DND-41 (cell line): ENCODE measurements around the gene JMJD1C.

Source experiments
- EZH2 ChIP-seq: IDR thresholded peaks from 3 replicates; pipeline ENCODE4 v1.6.1; 2012; ENCODE audit warnings: borderline replicate concordance, low read depth, mild to moderate bottlenecking, moderate library complexity, low read length, inconsistent platforms; ENCODE audit not compliant: severe bottlenecking
- TF ChIP-seq, protein P1 (sequence below): IDR thresholded peaks from 2 replicates; pipeline ENCODE4 v1.5.1; 2012; ENCODE audit warnings: borderline replicate concordance, low read length, moderate library complexity, mild to moderate bottlenecking; ENCODE audit not compliant: poor library complexity, severe bottlenecking; ENCODE audit errors: extremely low read depth

DNA sequence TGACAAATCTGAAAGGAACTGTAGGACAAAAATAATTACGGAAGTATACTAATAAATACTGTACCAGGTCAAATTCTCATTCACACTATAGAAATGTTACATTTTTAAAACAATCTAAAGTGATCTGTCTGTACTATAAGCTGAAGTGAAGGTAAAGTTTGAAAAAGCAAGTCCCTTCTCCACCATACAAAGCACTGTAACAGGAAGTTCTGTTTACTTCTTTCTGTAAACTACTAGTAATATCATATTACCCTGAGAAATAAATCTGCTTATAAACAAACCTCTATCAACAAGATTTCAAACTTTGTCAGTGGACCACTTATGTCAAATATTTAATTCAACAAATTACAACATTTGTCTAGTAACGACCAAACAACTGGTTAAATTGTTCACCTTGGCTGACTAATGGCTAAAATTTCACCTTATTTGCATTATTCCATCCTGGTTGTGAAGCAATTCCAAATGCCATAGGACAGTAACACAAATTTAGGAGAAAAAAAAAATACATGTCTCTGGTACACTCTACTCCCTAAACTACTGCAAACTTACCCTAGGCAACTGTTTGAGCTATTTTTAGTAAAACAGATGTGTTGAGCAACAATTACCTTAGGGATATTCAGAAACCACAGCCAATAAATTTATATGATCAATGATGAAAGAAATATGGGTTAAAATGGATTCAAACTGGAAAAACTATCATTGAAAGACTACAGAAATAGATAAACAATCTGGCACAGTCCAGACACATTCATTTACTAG is 206.7 kb downstream of the JMJD1C start:
- TF ChIP-seq, protein P1, sequence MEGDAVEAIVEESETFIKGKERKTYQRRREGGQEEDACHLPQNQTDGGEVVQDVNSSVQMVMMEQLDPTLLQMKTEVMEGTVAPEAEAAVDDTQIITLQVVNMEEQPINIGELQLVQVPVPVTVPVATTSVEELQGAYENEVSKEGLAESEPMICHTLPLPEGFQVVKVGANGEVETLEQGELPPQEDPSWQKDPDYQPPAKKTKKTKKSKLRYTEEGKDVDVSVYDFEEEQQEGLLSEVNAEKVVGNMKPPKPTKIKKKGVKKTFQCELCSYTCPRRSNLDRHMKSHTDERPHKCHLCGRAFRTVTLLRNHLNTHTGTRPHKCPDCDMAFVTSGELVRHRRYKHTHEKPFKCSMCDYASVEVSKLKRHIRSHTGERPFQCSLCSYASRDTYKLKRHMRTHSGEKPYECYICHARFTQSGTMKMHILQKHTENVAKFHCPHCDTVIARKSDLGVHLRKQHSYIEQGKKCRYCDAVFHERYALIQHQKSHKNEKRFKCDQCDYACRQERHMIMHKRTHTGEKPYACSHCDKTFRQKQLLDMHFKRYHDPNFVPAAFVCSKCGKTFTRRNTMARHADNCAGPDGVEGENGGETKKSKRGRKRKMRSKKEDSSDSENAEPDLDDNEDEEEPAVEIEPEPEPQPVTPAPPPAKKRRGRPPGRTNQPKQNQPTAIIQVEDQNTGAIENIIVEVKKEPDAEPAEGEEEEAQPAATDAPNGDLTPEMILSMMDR, result no peak
- TF ChIP-seq EZH2, result no peak
